ENCODE results near the gene MYO9B. TPM values are rescaled to one million over a fixed set of nuclear protein-coding genes. Genes with fewer than 3 reads are reported as not detected.

The MYO9B gene
- total RNA-seq, 1 donor from 2014 or later, result 83.8 TPM

DNA sequence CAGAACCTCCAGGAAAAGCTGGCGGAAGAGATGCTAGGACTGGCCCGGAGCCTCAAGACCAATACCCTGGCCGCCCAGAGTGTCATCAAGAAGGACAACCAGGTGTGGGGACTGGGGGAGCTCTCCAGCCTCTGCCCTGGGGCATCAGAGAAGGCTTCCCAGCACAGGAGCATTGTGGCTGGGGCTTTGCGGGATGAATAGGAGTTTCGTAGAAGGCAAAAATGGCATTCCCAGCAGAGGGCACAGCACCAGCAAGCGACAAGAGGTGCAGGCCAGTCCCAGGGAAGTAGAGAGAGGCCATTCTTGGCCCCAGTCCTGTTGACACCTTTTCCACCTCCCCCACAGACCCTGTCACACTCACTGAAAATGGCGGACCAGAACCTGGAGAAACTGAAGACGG is 143.7 kb downstream of the MYO9B start:
- no peaks in the 10 kb centered on the region for H3K9me3 Mint-ChIP-seq
- H3K27ac Mint-ChIP-seq, result no peak overlapping the region
- peaks cover 7% of the 10 kb centered on the region for H3K36me3 Mint-ChIP-seq
- DNase-seq (ENCODE audit: extremely low spot score, unreplicated experiment), result no peak
- H3K4me1 Mint-ChIP-seq (ENCODE audit: unreplicated experiment), result peaks cover 8% of the 10 kb centered on the region
- no peaks in the 10 kb centered on the region for H3K27me3 Mint-ChIP-seq
- TF ChIP-seq, protein P1, sequence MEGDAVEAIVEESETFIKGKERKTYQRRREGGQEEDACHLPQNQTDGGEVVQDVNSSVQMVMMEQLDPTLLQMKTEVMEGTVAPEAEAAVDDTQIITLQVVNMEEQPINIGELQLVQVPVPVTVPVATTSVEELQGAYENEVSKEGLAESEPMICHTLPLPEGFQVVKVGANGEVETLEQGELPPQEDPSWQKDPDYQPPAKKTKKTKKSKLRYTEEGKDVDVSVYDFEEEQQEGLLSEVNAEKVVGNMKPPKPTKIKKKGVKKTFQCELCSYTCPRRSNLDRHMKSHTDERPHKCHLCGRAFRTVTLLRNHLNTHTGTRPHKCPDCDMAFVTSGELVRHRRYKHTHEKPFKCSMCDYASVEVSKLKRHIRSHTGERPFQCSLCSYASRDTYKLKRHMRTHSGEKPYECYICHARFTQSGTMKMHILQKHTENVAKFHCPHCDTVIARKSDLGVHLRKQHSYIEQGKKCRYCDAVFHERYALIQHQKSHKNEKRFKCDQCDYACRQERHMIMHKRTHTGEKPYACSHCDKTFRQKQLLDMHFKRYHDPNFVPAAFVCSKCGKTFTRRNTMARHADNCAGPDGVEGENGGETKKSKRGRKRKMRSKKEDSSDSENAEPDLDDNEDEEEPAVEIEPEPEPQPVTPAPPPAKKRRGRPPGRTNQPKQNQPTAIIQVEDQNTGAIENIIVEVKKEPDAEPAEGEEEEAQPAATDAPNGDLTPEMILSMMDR (conservative IDR thresholded peaks at IDR 0.05), result no peak
- H3K4me3 Mint-ChIP-seq, result no peak overlapping the region

DNA sequence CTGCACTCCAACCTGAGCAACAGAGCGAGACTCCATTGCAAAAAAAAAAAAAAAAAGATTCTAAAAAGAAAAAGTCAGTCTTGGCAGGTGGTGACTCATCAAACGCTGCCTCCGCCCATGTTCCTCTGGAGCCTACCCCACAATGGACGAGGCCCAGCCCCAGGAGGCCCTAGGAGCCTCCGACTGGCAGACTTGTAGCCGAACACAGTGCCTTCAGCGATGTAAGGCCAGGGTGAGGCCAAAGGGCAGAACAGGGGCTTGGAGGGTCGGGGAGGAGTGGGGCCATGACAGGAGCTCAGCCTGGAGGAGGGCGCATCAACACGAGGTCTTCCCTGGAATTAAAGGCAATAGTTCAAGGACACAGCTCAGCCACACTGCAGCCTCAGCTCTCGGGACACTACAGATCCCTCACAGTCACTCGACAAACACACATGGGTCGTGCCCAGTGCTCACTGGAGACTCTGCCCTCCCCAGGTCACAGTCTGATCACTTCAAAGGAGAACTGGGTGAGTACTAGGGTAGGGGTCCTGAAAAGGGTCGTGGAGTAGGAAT is 144.7 kb downstream of the MYO9B start:
- Mint-ChIP-seq H3K27ac (peak overlapping the region; percentile 50), H3K36me3 (peaks cover 3% of the 10 kb centered on the region), H3K27me3 (no peaks in the 10 kb centered on the region), H3K9me3 (no peaks in the 10 kb centered on the region), H3K4me3 (no peak overlapping the region), H3K4me1 (ENCODE audit: unreplicated experiment) (peaks cover under 1% of the 10 kb centered on the region)
- TF ChIP-seq, protein P1 (conservative IDR thresholded peaks at IDR 0.05), result no peak
- no peak for DNase-seq (ENCODE audit: extremely low spot score, unreplicated experiment)

DNA sequence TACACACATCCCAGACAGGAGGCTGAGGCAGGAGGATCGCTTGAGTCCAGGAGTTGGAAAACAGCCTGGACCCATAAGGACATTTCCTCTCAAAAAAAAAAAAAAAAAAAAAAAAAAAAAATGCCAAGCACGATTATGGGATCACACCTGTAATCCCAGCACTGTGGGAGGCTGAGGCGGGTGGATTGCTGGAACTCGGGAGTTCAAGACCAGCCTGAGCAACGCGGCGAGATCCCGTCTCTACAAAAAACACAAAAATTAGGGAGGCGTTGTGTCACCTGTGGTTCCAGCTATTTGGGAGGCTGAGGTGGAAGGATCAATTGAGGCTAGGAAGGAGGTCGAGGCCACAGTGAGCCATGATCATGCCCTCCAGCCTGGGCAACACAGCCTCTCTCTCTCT is 149.5 kb downstream of the MYO9B start:
- Mint-ChIP-seq H3K4me1 (ENCODE audit: unreplicated experiment) (no peaks in the 10 kb centered on the region), H3K9me3 (no peaks in the 10 kb centered on the region), H3K36me3 (no peaks in the 10 kb centered on the region), H3K27me3 (no peaks in the 10 kb centered on the region), H3K27ac (no peak overlapping the region), H3K4me3 (no peak overlapping the region)
- DNase-seq (ENCODE audit: extremely low spot score, unreplicated experiment), result no peak
- TF ChIP-seq, protein P1 (conservative IDR thresholded peaks at IDR 0.05), result no peak

DNA sequence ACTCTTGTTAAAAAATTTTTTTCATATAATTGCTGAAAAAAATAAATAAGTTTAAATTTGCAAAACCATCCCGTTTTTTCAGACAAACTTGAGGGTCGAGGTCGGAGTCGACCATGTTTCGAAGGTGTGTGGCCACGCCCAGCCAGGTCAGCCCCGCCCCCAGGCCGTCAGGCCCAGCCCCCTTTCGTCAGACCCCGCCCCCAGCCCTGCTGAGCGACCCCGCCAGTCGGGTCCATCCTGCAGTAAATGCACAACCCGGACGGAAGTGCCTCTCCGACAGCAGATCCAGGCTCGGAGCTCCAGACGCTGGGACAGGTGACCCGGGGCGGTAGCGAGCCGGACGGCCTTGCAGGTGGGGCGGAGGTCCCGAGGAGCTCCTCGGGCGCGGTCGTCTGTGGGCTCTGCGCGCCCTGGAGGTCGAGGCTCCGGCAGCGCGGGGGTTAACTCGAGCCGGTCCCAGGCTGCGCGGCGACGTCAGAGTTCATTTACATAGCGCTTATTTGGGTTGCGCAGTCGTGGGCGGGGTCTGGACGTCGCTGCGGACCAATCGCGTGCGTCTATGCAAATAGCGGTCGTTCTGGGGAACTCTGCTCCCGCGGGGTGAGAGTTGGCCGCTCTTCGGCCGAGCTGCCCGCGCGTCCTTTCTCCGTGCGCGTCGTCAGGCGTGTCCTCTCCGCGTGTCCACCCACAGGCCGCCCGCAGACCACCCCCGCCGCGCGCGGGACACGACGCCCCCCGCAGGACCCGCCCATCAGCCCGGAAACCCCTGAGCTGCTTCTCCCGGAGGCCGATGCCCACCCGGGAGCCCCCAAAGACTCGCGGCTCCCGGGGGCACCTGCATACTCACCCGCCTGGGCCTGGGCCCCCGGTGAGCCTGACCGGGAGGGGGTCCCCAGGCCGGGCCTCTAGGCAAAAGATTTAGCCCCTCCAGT is 150.7 kb downstream of the MYO9B start, which contains the start of gene OCEL1:
OCEL1 (plus strand) TSS at position 225 of the 932 bp plus-strand sequence; CDS start at position 247, 22 bp downstream.
- H3K4me1 Mint-ChIP-seq (ENCODE audit: unreplicated experiment), result no peaks in the 10 kb centered on the region
- TF ChIP-seq, protein P1 (conservative IDR thresholded peaks at IDR 0.05), result no peak
- peak within 1 kb of the TSS; percentile 94 for H3K4me3 Mint-ChIP-seq
- DNase-seq (ENCODE audit: extremely low spot score, unreplicated experiment), result peak; percentile 96
- no peaks in the 10 kb centered on the region for H3K27me3 Mint-ChIP-seq
- no peaks in the 10 kb centered on the region for H3K9me3 Mint-ChIP-seq
- H3K36me3 Mint-ChIP-seq, result no peaks in the 10 kb centered on the region
- peak within 1 kb of the TSS; percentile 94 for H3K27ac Mint-ChIP-seq

DNA sequence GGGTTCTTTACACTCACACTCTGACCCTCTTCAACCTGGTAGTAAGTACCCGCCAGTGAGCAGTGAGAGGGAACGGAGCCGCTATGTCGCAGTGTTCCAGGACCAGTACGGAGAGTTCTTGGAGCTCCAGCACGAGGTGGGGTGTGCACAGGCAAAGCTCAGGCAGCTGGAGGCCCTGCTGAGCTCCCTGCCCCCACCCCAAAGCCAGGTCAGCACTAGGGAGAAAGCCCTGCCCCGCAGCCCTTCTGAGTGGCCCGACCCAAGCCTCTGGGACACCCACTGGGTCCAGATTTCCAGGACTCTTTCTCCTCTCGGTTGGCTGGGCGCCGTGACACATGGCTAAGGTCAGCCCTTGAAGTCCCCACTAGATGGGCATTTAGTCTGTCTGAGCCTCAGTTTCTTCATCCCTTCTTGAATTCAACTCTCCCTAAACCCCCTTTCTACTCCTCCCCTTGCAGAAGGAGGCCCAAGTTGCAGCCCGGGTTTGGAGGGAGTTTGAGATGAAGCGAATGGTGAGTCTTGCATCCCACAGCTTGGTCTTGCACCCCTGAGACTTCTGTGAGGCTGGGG is 152.3 kb downstream of the MYO9B start:
- Mint-ChIP-seq H3K4me3 (no peak overlapping the region), H3K27me3 (no peaks in the 10 kb centered on the region), H3K36me3 (no peaks in the 10 kb centered on the region), H3K27ac (no peak overlapping the region), H3K9me3 (no peaks in the 10 kb centered on the region), H3K4me1 (ENCODE audit: unreplicated experiment) (no peaks in the 10 kb centered on the region)
- TF ChIP-seq, protein P1 (conservative IDR thresholded peaks at IDR 0.05), result no peak
- DNase-seq (ENCODE audit: extremely low spot score, unreplicated experiment), result no peak

Measured in type B pancreatic cell (in vitro differentiated cells).